ENCODE measurements around the gene EML6. TPM values are rescaled to one million over a fixed set of nuclear protein-coding genes. Genes with fewer than 3 reads are reported as not detected.

Gene EML6
- total RNA-seq, 1 experiment from 2014 or later: 6.6 TPM

- intact Hi-C loops (cut with micrococcal nuclease): loop anchor here (10.0 kb wide), 1 partner anchor 347 kb away; no protein-coding TSS in a partner anchor
- Histone ChIP-seq H4K20me1 (ENCODE audit: insufficient read depth) (peaks cover 49% of the 10 kb centered on the region; the same call in 1 of the 2 replicates), H3K9ac (ENCODE audit: low read length) (no peak overlapping the region), H3K27ac (ENCODE audit: low read depth, low read length) (no peak overlapping the region), H3K27me3 (ENCODE audit: insufficient read depth, low read length) (no peaks in the 10 kb centered on the region), H3K9me2 (ENCODE audit: insufficient read depth) (no peaks in the 10 kb centered on the region), H3K4me1 (ENCODE audit: control insufficient read depth in 1 of 2, insufficient read depth in 2 of 2, low read length in 2 of 2) (peaks cover 32 to 53% of the 10 kb centered on the region in 2 experiments), H3K4me3 (replicated peaks in 1 of 2; ENCODE audit: low read depth in 1 of 2, low read length in 2 of 2) (no peak overlapping the region), H3K79me2 (ENCODE audit: insufficient read depth, low read length) (peaks cover 100% of the 10 kb centered on the region), H3K36me3 (ENCODE audit: control insufficient read depth in 1 of 2, insufficient read depth in 2 of 2, low read length in 2 of 2) (no peaks in the 10 kb centered on the region), H2AFZ (ENCODE audit: low read depth, low read length, poor library complexity, severe bottlenecking) (no peak overlapping the region), H3K4me2 (ENCODE audit: low read length) (no peak overlapping the region), H3K9me3 (ENCODE audit: control insufficient read depth in 1 of 2, insufficient read depth in 1 of 2, low read depth in 1 of 2, low read length in 2 of 2) (no peaks in the 10 kb centered on the region)
- no peak for DNase-seq (ENCODE audit: low read depth, low spot score)
- TF ChIP-seq ZFX (IDR thresholded peaks at IDR 0.05) (no peak), RAD21 (IDR thresholded peaks at IDR 0.05; ENCODE audit: low read depth) (no peak), MAX (IDR thresholded peaks at IDR 0.05) (no peak), CEBPB (IDR thresholded peaks at IDR 0.05; ENCODE audit: low read depth) (no peak), FOSL1 (IDR thresholded peaks at IDR 0.05; ENCODE audit: low read depth) (no peak), POLR2A (IDR thresholded peaks at IDR 0.05; ENCODE audit: borderline replicate concordance, extremely low read depth, insufficient read depth, insufficient read length) (no peak), YY1 (IDR thresholded peaks at IDR 0.05; ENCODE audit: extremely low read depth, insufficient replicate concordance, low read depth, low read length) (no peak), SP1 (IDR thresholded peaks at IDR 0.05; ENCODE audit: low read depth) (no peak), SRF (IDR thresholded peaks at IDR 0.05; ENCODE audit: low read depth) (no peak), EZH2phosphoT487 (IDR thresholded peaks at IDR 0.05; ENCODE audit: borderline replicate concordance) (no peak)
- BruUV-seq (replicated peaks): no TSS peak
- CTCF ChIA-PET: no interaction called here
- no peak for ATAC-seq
- RAD21 ChIA-PET (ENCODE audit: low non-redundant PET in 1 of 2, low total read pairs in 2 of 2, uncharacterized antibody in 2 of 2, unreplicated experiment in 2 of 2): no interaction called here
- POLR2A ChIA-PET: no interaction called here
Measured at GRCh38 chr2:55011831-55012671, 288.6 kb downstream of the EML6 start.

Data from HCT116 (cell line).